GM19099 (cell line): ENCODE measurements around the gene MED8.

ENCODE experiments used
- POLR2A ChIP-seq: IDR thresholded peaks from 3 replicates; pipeline ENCODE4 v1.6.1; 2011; ENCODE audit warnings: low read depth; ENCODE audit not compliant: insufficient read length; ENCODE audit errors: extremely low read depth

The MED8 gene

DNA sequence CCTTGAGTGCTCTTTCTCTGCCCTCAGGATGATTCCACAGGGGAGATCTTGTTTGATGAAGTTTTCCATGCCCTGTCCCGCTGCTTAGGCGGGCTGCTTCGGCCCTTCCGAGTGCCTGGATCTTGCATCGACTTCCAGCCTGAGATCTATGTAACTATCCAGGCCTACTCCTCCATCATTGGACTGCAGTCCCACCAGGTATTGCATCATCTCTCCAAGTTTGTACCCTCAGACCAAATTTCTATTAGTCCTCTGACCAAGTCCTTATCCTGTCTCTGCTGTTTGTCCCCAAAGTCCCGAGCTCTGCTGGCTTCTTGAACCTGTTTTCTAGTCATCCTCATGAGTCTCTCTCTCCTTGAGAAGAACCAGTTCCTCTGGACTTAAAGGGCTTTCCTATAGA is 14.8 kb upstream of the MED8 start:
- TF ChIP-seq POLR2A: no peak

DNA sequence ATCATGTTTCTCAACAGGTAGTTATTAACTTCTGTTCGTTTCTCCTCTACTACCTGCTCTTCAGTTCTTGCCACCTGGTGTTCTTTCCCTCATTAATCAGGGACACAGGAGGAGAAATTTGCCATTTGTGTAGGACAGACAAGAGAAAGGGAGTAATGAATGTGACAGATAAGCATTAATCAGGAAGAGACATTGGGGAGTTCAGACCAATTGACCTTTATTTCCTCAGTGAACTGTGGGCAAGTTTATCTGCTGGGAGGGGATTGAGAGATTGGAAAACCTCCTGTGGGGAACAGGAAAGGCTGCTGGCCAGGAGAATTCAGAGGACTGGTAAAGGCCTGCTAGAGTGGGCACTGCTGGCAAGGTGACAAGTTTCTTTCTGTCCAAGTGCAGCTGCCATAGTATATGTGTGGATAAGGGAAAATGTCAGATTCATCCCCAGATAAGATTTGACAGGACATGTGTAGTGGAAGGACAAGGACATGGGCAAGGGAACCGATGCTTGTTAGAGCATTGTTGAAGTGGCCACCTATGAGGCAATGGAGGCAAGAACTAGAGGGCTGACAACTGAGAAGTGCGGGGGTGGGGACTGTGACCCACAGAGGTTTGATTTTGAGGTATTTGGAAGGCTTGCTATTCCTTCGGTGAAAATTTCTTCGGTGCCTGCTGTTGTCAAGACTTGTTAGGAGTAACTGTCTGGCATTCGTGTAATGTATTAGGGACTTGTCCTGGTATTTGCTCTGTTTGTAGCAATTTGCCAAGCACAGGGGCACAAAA is 12.7 kb upstream of the MED8 start:
- TF ChIP-seq POLR2A: no peak

DNA sequence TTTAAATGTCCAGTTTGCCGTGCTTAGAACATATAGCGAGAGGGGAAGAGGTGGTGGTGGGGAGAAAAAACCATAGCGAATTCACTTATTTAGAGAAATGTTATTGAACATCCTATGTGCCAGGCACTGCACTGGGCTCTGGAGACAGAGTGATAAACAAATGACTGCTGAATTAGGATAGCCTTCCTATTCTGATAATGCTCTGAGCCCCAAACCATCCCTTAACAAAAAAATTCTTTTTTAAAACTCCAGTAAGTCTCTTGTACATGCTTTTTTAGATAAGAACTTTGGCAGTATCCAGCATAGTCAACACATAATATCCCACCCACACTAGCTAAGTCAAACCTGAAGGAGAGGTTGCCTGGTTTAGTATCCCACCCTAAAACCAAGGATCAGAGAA is 8.6 kb upstream of the MED8 start:
- no peak for TF ChIP-seq POLR2A

DNA sequence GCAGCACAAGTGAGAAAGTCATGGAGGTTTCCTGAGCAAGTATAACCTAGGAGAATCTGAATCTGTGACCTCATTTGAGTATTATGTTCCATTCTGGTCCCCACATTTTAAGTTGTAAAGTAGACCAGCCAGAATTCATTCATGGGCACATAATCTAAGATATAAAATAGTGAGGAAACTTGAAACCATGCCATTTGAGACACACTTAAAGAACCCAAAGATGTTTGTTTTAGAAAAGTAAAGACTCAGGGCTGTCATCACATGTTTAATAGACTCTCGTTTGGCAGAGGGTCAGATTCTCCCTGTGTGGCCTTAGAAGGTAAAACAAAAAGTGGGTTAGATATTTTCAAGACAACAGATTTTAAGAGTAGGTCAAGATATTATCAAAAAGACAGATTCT is 6.5 kb upstream of the MED8 start:
- no peak for TF ChIP-seq POLR2A

DNA sequence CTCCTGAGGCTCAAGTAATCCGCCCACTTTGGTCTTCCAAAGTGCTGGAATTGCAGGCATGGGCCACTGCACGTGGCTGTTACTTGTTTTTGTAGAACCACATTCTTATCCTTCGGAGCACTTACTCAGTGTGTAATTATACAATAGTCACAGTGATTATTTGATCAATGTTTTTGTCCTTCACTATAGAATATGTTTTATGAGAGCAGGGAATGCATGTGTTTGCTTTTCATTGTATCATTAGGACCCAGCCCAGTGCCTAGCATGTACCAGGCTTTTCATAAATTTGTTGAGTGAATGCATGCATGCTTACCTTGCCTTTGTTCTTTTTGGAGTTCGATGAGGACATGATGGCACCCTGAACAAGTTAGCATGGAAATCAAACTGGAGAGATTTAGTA is 5.9 kb upstream of the MED8 start:
- TF ChIP-seq POLR2A: no peak

DNA sequence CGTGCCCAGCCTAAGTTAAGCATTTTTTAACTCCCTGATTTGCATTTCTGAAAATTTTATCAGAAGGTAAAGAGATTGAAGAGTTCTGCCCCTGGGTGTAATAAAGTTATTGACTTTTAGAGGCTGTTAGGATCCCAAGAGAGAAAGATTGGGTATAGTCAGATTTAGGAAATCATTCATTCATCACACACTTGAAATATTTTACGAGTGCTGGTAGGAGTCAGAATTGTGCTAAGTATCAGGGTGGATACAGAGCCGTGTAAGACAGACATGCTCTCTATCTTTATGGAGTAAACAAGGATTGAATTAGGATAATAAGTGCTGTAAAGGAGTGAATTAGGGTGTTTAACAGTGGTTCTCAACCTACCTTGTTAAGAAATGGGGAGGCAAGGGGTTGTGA is 3.1 kb upstream of the MED8 start:
- no peak for TF ChIP-seq POLR2A

DNA sequence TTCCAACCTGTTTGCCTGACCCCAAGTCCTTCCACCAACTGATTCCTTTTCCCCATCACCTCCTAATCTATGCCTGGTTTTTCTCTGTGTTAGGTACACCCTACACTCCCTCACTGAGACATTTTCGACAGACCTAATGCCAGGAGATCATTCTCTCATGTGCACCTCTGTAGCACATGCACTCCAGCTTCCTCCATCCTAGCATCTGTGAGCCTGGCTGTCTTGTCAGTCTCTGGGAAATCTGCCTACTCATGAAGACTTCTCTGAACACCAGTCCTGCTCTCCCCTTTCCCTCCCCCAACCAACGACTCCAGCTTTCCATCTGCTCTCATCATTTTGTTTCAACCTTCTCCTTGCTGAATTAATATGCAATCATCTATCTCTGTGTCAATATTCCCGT is 987 bp downstream of the MED8 start:
- no peak for TF ChIP-seq POLR2A

DNA sequence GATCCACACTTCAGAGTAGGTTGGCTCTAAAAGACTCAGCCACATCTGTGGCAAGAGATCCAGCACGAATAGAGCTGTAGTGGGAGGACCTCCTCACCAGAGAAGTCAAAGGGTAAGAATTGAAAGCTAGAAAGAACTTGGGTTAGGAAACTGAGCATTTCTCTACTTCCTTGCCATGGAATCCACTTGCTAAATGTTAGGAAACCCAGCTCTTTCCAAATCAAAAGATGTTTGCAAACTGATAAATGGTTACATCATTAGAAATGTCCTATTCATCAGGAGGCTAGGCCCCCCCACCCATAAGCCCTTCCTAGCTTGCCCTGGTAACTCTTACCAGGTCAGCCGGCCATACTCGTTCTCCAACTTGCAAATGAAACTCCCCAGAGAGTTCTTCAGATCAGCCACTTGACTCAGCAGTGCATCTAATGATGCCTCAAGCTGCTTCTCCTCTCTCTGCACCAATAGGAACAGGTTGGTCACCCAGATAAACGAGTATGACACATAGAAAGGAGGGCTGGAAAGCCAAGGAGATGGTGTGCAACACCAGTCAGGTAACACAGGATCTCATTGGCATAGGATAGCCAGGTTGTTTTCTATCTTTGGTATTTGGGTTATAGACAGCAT is 1.5 kb downstream of the MED8 start:
- TF ChIP-seq POLR2A: no peak

DNA sequence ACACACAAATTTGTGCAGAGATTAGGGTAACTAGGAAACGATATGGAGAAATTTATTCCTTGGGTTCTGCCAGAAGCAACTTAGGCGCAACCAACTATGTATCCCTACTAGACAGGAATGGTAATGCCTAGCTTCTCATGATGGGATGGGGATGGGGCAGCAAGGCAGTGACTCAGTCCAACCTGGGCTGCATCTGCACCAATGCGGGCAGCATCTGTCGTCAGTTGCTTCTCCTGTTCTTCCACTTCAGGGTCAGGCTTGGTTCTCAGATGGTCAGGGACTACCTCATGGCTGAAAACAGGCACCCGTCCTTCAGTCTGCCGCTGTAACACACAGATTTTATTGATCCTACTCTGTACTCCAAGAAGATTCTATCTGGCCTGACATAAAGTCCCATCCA is 2.9 kb downstream of the MED8 start:
- TF ChIP-seq POLR2A: no peak

DNA sequence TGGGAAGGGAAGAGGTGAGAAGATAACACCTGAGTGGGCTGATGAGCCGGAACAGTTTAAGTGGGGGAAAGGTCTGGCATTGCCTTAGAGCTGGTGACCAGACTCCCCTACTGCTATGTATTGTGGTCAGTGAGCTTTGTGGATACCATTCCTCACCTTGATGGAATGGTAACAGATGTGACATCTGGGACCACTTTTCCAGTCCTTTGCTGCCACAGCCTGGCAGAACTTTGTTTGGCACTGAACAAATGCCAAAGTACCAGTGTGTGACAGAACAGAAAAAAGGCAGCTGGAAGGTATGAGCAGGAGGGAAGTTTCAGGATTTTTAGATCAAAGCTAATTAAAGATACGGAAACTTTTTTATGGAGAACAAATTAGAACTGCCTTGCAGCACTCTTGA is 6.2 kb downstream of the MED8 start:
- no peak for TF ChIP-seq POLR2A

DNA sequence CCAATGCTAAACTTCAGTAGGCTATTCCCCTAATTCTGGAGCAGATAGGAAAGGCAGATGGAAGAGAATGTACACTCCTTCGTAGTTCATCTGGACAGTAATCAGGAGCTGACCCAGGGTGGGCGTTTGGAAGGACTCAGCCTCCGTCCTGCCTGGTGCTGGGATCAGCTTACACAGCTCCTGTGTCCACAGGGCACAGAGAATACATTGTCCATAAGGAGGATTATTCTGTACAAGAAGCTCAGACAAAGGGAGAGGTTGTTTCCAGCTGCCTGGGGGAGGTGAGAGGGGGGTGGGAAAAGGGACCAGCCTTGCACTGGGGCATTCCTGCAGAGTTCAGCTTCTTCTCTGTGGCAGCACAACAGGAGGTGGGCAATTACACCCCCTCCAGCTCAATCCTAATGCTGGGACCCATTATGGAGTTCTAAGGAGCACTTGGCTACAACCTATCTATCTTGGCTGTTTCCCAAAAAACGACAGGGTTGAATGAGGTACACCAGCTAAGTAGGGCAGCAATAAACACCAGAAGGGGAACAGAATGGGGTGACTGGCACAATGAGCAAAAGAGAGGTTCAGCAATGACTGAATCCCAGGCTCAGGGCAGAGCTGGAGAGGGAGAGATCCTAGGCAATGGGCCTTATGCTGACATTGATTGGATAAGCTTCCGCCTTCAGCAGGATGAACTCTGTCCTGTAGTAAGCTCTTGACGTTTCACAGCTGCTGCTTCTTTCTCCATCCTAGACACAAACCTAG is 7.4 kb downstream of the MED8 start:
- no peak for TF ChIP-seq POLR2A

DNA sequence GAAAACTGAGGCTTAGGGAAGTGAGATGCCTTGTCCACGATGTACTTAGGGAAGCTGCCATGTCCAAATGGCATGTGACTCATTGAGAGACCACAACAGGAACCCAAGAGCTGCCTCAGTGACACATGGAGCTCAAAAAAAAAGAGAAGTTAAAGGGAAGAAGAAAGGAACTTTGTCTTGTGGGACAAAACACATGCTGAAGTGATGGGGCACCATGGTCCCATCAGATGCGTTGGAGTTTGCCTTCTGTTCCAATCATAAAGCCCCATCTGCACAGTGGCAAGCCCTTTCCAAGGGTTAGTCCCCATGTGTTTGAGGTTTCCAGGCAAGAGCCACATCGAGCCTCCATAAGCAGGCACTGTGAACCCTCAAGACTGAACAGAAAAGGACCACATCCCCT is 8.0 kb downstream of the MED8 start:
- no peak for TF ChIP-seq POLR2A

DNA sequence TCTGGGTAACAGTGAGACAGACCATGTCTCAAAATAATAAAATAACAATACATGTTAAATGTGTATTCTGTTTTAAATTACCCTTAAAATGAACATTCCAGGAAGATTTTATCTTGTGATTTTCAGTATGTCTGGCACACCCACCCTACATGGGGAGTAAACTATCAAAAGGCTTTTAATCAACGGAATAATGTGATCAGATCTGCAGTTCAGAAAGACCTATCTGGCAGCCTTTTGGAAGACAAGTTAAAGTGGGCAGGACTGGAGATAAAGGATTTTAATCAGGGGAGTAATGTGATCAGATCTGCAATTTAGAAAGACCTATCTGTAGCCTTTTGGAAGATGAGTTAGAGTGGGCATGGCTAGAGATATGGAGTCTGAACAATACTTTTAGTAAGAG is 10.1 kb downstream of the MED8 start:
- TF ChIP-seq POLR2A: no peak

DNA sequence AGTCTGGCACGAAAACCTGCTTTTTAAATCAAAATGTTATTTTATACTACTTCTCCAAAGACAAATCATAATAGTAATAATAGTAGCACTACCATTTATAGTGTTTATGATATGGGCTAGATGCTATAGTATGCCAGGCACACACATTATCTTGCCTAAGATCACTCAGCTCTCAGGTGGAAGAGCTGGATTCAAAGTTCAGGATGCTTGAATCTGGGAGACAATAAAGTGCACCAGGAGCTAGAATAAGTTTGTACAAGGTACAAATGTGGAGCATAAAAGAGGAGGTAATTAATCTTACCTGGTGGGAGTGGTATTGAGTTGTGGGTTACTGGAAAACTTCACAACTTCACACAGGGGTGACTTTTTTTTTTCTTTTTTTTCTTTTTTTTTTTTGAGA is 11.8 kb downstream of the MED8 start:
- TF ChIP-seq POLR2A: no peak

DNA sequence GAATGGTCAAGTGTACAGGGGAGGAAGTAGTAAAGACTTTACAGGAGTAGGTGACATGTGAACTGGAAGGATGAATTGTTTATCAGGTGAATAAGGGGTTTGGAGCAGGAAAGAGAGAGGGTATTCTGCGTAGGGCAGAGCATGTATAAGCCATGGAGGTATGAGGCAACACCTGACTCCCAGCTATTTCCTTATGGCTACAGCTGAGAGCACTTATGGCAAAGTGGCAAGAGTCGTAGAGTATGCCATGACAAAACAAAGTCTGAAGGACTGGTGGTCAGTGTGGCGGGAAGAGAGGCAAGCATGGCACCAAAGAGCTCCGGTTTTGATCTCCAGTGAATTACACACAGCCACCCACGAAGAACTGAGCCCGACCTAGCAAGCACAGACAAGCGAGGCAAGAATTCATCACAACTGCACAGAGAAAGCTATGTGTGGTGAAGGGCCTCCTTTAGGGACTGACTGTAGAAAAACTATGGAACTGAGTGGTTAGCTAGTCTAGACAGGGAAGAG is 12.8 kb downstream of the MED8 start:
- TF ChIP-seq POLR2A: no peak
